Liver (tissue), 9 donors: ENCODE measurements around the gene CMTM6. TPM values are rescaled to one million over a fixed set of nuclear protein-coding genes. Genes with fewer than 3 reads are reported as not detected.

Experiments used
- DNase-seq: peaks from one replicate; pipeline ENCODE4 v3.0.0-alpha.2; 2017; ENCODE audit warnings: low spot score
- H3K27ac ChIP-seq, 2 donors: one replicate each; pipeline ENCODE4 v1.7.0; 2013; ENCODE audit warnings: inconsistent platforms in 2 of 2, low read length in 2 of 2, control low read depth in 1 of 2, low read depth in 1 of 2, mild to moderate bottlenecking in 1 of 2
- H3K27me3 ChIP-seq, 4 donors: one replicate each; pipeline versions ENCODE4 v1.6.1 to v1.7.0; 2013; ENCODE audit warnings: low read length in 3 of 4, inconsistent platforms in 1 of 4, mild to moderate bottlenecking in 1 of 4, moderate library complexity in 1 of 4; ENCODE audit not compliant: control insufficient read depth in 4 of 4, insufficient read depth in 4 of 4
- H3K36me3 ChIP-seq, 4 donors: one replicate each; pipeline versions ENCODE4 v1.6.1 to v1.7.0; 2013; ENCODE audit warnings: low read length in 3 of 4, mild to moderate bottlenecking in 3 of 4, low read depth in 1 of 4, moderate library complexity in 1 of 4; ENCODE audit not compliant: control insufficient read depth in 4 of 4, insufficient read depth in 3 of 4
- H3K4me1 ChIP-seq, 4 donors: one replicate each; pipeline versions ENCODE4 v1.6.1 to v1.7.0; 2013; ENCODE audit warnings: low read length in 3 of 4, mild to moderate bottlenecking in 3 of 4, moderate library complexity in 1 of 4; ENCODE audit not compliant: control insufficient read depth in 4 of 4, insufficient read depth in 4 of 4
- H3K4me3 ChIP-seq, 3 donors: one replicate each; pipeline versions ENCODE4 v1.6.1 to v1.7.0; 2013; ENCODE audit warnings: low read length in 3 of 3, control low read depth in 1 of 3, low read depth in 1 of 3, mild to moderate bottlenecking in 1 of 3
- H3K9ac ChIP-seq, 2 donors: one replicate each; pipeline ENCODE4 v1.7.0; 2013; ENCODE audit warnings: low read length in 2 of 2, mild to moderate bottlenecking in 2 of 2, moderate library complexity in 2 of 2, control low read depth in 1 of 2, low read depth in 1 of 2
- H3K9me3 ChIP-seq, 4 donors: one replicate each; pipeline versions ENCODE4 v1.6.1 to v1.7.0; 2013; ENCODE audit warnings: low read length in 3 of 4; ENCODE audit not compliant: control insufficient read depth in 4 of 4
- ATF3 ChIP-seq: IDR thresholded peaks from 2 replicates; pipeline ENCODE4 v1.6.1; 2016; ENCODE audit warnings: antibody characterized with exemption
- EGR1 ChIP-seq, 2 donors: IDR thresholded peaks; 2 replicates each; pipeline ENCODE4 v1.6.1; 2016 to 2018; ENCODE audit warnings: antibody characterized with exemption in 2 of 2, low read depth in 2 of 2
- FOXA1 ChIP-seq: IDR thresholded peaks from 2 replicates; pipeline ENCODE4 v1.6.1; 2016; ENCODE audit warnings: antibody characterized with exemption
- FOXA2 ChIP-seq: IDR thresholded peaks from 2 replicates; pipeline ENCODE4 v1.6.1; 2016; ENCODE audit warnings: antibody characterized with exemption
- GABPA ChIP-seq, 2 donors: IDR thresholded peaks in 1 of 2; conservative IDR thresholded peaks in 1 of 2; 2 replicates each; pipeline ENCODE4 v1.6.1; 2016; ENCODE audit warnings: antibody characterized with exemption in 2 of 2, mild to moderate bottlenecking in 1 of 2, moderate library complexity in 1 of 2
- HNF4A ChIP-seq, 2 donors: conservative IDR thresholded peaks; 2 replicates each; pipeline ENCODE4 v1.6.1; 2016; ENCODE audit warnings: antibody characterized with exemption in 2 of 2, mild to moderate bottlenecking in 2 of 2
- HNF4G ChIP-seq: IDR thresholded peaks from 2 replicates; pipeline ENCODE4 v1.6.1; 2016; ENCODE audit warnings: antibody characterized with exemption
- JUND ChIP-seq, 2 donors: IDR thresholded peaks; 2 replicates each; pipeline ENCODE4 v1.6.1; 2016; ENCODE audit warnings: antibody characterized with exemption in 2 of 2
- RAD21 ChIP-seq, 2 donors: IDR thresholded peaks; 2 replicates each; pipeline ENCODE4 v1.6.1; 2016; ENCODE audit warnings: antibody characterized with exemption in 2 of 2, mild to moderate bottlenecking in 2 of 2
- REST ChIP-seq: IDR thresholded peaks from 2 replicates; pipeline ENCODE4 v1.6.1; 2016; ENCODE audit warnings: antibody characterized with exemption, mild to moderate bottlenecking
- RXRA ChIP-seq, 2 donors: IDR thresholded peaks; 2 replicates each; pipeline ENCODE4 v1.6.1; 2017 to 2018; ENCODE audit warnings: antibody characterized with exemption in 2 of 2, mild to moderate bottlenecking in 1 of 2
- TAF1 ChIP-seq: conservative IDR thresholded peaks from 2 replicates; pipeline ENCODE4 v1.6.1; 2016; ENCODE audit warnings: antibody characterized with exemption, mild to moderate bottlenecking
- YY1 ChIP-seq: IDR thresholded peaks from 2 replicates; pipeline ENCODE4 v1.6.1; 2016; ENCODE audit warnings: antibody characterized with exemption, mild to moderate bottlenecking
- ZBTB33 ChIP-seq: IDR thresholded peaks from 2 replicates; pipeline ENCODE4 v1.6.1; 2016; ENCODE audit warnings: antibody characterized with exemption
- WGBS: extraction: QIAGEN DNeasy Blood & Tissue Kit; methylation state at CpG from one replicate; pipeline ENCODE4 v1.1.7; 2013; 5-methylcytosine and 5-hydroxymethylcytosine counted together
- polyA plus RNA-seq, 2 donors: library from polyadenylated mRNA; stranded (reverse) in 1 of 2; unstranded in 1 of 2; fragments of 200-250 nt in 1 of 2; fragments of >200 nt in 1 of 2; fragmentation: Nextera tagmentation in 1 of 2; extraction: Ambion mirVana in 1 of 2; gene quantifications; one replicate each; pipeline versions ENCODE4 v1.2.1 to v1.2.3, GENCODE V29; 2013 to 2015
- total RNA-seq, 2 donors: library from RNA; depleted of rRNA; stranded (reverse); fragments of >200 nt; gene quantifications; one replicate each; pipeline ENCODE4 v1.2.3, GENCODE V29; 2014
- TF ChIP-seq, protein P1 (sequence below): IDR thresholded peaks from 2 replicates; pipeline ENCODE4 v1.6.1; 2016; ENCODE audit warnings: antibody characterized with exemption
- TF ChIP-seq, protein P2 (sequence below): fragments of 150-350 bp; IDR thresholded peaks from 2 replicates; pipeline ENCODE4 v1.5.1; 2017; ENCODE audit warnings: improper control_type of control experiment, low read depth, low read length; ENCODE audit not compliant: missing input control
- donor health status: healthy.
- donor health status: healthy.
- donor health status: healthy.
- donor health status: healthy.
- donor health status: healthy.

The CMTM6 gene
- total and polyA plus RNA-seq, 4 donors: 45.7 to 77.9 (median 51.8) TPM

GRCh38 chr3:32436816-32437189 is 65.8 kb downstream of the CMTM6 start:
- WGBS: 97% methylated on average over 4 of the region's 4 CpGs
- Histone ChIP-seq H3K4me1 (peaks cover 0 to 2% (median 0%) of the 10 kb centered on the region in 4 donors), H3K27me3 (no peaks in the 10 kb centered on the region), H3K36me3 (no peaks in the 10 kb centered on the region), H3K9me3 (no peaks in the 10 kb centered on the region), H3K27ac (no peak overlapping the region), H3K9ac (no peak overlapping the region), H3K4me3 (no peak overlapping the region)
- TF ChIP-seq RAD21 (IDR thresholded peaks at IDR 0.05) (no peak), ATF3 (no peak), FOXA1 (no peak), RXRA (IDR thresholded peaks at IDR 0.05) (no peak), ZBTB33 (no peak), TAF1 (no peak), FOXA2 (no peak), HNF4A (conservative IDR thresholded peaks at IDR 0.05) (no peak), YY1 (no peak), HNF4G (no peak), JUND (IDR thresholded peaks at IDR 0.05) (no peak), REST (no peak)
- TF ChIP-seq, protein P1, sequence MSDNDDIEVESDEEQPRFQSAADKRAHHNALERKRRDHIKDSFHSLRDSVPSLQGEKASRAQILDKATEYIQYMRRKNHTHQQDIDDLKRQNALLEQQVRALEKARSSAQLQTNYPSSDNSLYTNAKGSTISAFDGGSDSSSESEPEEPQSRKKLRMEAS: no peak
- no peak for DNase-seq

GRCh38 chr3:32435911-32436815 is 66.5 kb downstream of the CMTM6 start:
- no peak for DNase-seq
- TF ChIP-seq REST (no peak), RXRA (IDR thresholded peaks at IDR 0.05) (no peak), FOXA2 (no peak), TAF1 (no peak), EGR1 (IDR thresholded peaks at IDR 0.05; ENCODE audit: low read depth in 2 of 2) (no peak), FOXA1 (no peak), GABPA (IDR thresholded peaks at IDR 0.05 in 1 of 2, conservative IDR thresholded peaks at IDR 0.05 in 1 of 2) (no peak), RAD21 (IDR thresholded peaks at IDR 0.05) (no peak), YY1 (no peak), JUND (IDR thresholded peaks at IDR 0.05) (no peak), ATF3 (no peak), HNF4G (no peak)
- TF ChIP-seq, protein P2, sequence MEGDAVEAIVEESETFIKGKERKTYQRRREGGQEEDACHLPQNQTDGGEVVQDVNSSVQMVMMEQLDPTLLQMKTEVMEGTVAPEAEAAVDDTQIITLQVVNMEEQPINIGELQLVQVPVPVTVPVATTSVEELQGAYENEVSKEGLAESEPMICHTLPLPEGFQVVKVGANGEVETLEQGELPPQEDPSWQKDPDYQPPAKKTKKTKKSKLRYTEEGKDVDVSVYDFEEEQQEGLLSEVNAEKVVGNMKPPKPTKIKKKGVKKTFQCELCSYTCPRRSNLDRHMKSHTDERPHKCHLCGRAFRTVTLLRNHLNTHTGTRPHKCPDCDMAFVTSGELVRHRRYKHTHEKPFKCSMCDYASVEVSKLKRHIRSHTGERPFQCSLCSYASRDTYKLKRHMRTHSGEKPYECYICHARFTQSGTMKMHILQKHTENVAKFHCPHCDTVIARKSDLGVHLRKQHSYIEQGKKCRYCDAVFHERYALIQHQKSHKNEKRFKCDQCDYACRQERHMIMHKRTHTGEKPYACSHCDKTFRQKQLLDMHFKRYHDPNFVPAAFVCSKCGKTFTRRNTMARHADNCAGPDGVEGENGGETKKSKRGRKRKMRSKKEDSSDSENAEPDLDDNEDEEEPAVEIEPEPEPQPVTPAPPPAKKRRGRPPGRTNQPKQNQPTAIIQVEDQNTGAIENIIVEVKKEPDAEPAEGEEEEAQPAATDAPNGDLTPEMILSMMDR: no peak
- H3K36me3 ChIP-seq: no peaks in the 10 kb centered on the region
- peaks cover 0 to 2% (median 0%) of the 10 kb centered on the region in 4 donors for H3K4me1 ChIP-seq
- no peak overlapping the region for H3K27ac ChIP-seq
- no peak overlapping the region for H3K9ac ChIP-seq
- 86% methylated on average over 4 of the region's 4 CpGs for WGBS
- H3K27me3 ChIP-seq: no peaks in the 10 kb centered on the region
- no peak overlapping the region for H3K4me3 ChIP-seq
- H3K9me3 ChIP-seq: no peaks in the 10 kb centered on the region
